B cell (primary cell): Measurements from ENCODE around the gene SIL1. TPM values are rescaled to one million over a fixed set of nuclear protein-coding genes. Genes with fewer than 3 reads are reported as not detected.
"Not testable (repeated sequence)": the region's sequence is repeated elsewhere in the genome, so short reads cannot be mapped to it uniquely, and the experiment has no call there.

Experiments used
- ATAC-seq: fragments of 200-7000 bp; cut with Tn5 transposase; one replicate; pipeline ENCODE4 v1.10.0; 2021; ENCODE audit warnings: low read depth, mild to moderate bottlenecking, moderate number of reproducible peaks, moderate library complexity
- CTCF ChIA-PET: fragments of 350-600 bp; sonication (Branson Sonifier 250); formaldehyde crosslinking; loops from one replicate; lab custom pipeline; 2021; ENCODE audit warnings: antibody characterized with exemption, inconsistent platforms; lab: Charles Lee
- POLR2A ChIA-PET: fragments of 350-600 bp; sonication (Branson Sonifier 250); formaldehyde crosslinking; loops from one replicate; lab custom pipeline; 2021; ENCODE audit warnings: antibody characterized with exemption; lab: Charles Lee
- DNase-seq: peaks from one replicate; pipeline ENCODE4 v3.0.0; 2013
- H2AFZ ChIP-seq: 2 replicates; pipeline ENCODE4 v1.6.1; 2012; ENCODE audit warnings: mild to moderate bottlenecking, low read depth, low read length; ENCODE audit not compliant: insufficient read depth, poor library complexity, severe bottlenecking
- H3K27ac ChIP-seq, 2 donors: 1 replicate in 1 of 2; 2 replicates in 1 of 2; pipeline ENCODE4 v1.5.1; 2012 to 2013; ENCODE audit warnings: low read length in 2 of 2, mild to moderate bottlenecking in 2 of 2, moderate library complexity in 1 of 2
- H3K27me3 ChIP-seq, 4 experiments: fragments of 200-600 bp in 1 of 4; sonication (generic) in 1 of 4; replicated peaks in 1 of 4; 1 replicate in 2 of 4; 2 replicates in 2 of 4; pipeline versions ENCODE4 v1.6.1 to v1.7.0; 2013 to 2016; ENCODE audit warnings: low read length in 3 of 4, mild to moderate bottlenecking in 2 of 4, mixed read lengths in 1 of 4, moderate library complexity in 1 of 4; ENCODE audit not compliant: insufficient read depth in 4 of 4, control insufficient read depth in 3 of 4; ENCODE audit errors: control extremely low read depth in 1 of 4
- H3K36me3 ChIP-seq, 2 experiments: replicated peaks in 1 of 2; 1 replicate in 1 of 2; 2 replicates in 1 of 2; pipeline versions ENCODE4 v1.6.1 to v1.7.1; 2013; ENCODE audit warnings: low read length in 1 of 2; ENCODE audit not compliant: insufficient read depth in 2 of 2, control insufficient read depth in 1 of 2; ENCODE audit errors: control extremely low read depth in 1 of 2, extremely low read depth in 1 of 2
- H3K4me1 ChIP-seq, 2 donors: fragments of 200-600 bp in 1 of 2; sonication (generic) in 1 of 2; 1 replicate in 1 of 2; 2 replicates in 1 of 2; pipeline versions ENCODE4 v1.5.1 to v1.6.1; 2013 to 2017; ENCODE audit warnings: low read length in 2 of 2; ENCODE audit not compliant: control insufficient read depth in 2 of 2, insufficient read depth in 2 of 2
- H3K4me2 ChIP-seq: replicated peaks from 2 replicates; pipeline ENCODE3; 2012; ENCODE audit warnings: mild to moderate bottlenecking, low read depth, low read length; ENCODE audit not compliant: poor library complexity, severe bottlenecking
- H3K4me3 ChIP-seq, 5 experiments: fragments of 200-600 bp in 1 of 5; sonication (generic) in 1 of 5; 1 replicate in 3 of 5; 2 replicates in 2 of 5; pipeline versions ENCODE4 v1.5.1 to v1.7.0; 2011 to 2016; ENCODE audit warnings: low read length in 4 of 5, mild to moderate bottlenecking in 4 of 5, low read depth in 2 of 5, control low read depth in 1 of 5, moderate library complexity in 1 of 5; ENCODE audit not compliant: insufficient read depth in 1 of 5; ENCODE audit errors: control extremely low read depth in 1 of 5, extremely low read depth in 1 of 5
- H3K79me2 ChIP-seq: fragments of 200-600 bp; sonication (generic); one replicate; pipeline ENCODE4 v1.6.0; 2016; ENCODE audit warnings: low read length; ENCODE audit not compliant: control insufficient read depth, insufficient read depth
- H3K9ac ChIP-seq: fragments of 200-600 bp; sonication (generic); 2 replicates; pipeline ENCODE4 v1.6.1; 2017; ENCODE audit warnings: mild to moderate bottlenecking, low read length, moderate library complexity
- H3K9me3 ChIP-seq, 3 donors: one replicate each; pipeline versions ENCODE4 v1.6.1 to v1.7.1; 2013; ENCODE audit warnings: low read length in 2 of 3; ENCODE audit not compliant: control insufficient read depth in 2 of 3, insufficient read depth in 1 of 3; ENCODE audit errors: control extremely low read depth in 1 of 3
- H4K20me1 ChIP-seq: 2 replicates; pipeline ENCODE4 v1.6.0; 2012; ENCODE audit warnings: mild to moderate bottlenecking, low read length; ENCODE audit not compliant: insufficient read depth, control insufficient read depth, poor library complexity, severe bottlenecking
- H3K27ac Mint-ChIP-seq: one replicate; pipeline ENCODE4 v1.8.0; 2021; ENCODE audit warnings: mixed read lengths
- H3K27me3 Mint-ChIP-seq: one replicate; pipeline ENCODE4 v1.8.0; 2021; ENCODE audit warnings: mixed read lengths
- H3K4me1 Mint-ChIP-seq: one replicate; pipeline ENCODE4 v1.8.0; 2021; ENCODE audit warnings: mixed read lengths
- H3K4me3 Mint-ChIP-seq: one replicate; pipeline ENCODE4 v1.8.0; 2021; ENCODE audit warnings: mixed read lengths
- H3K9me3 Mint-ChIP-seq: one replicate; pipeline ENCODE4 v1.8.0; 2022; ENCODE audit warnings: mixed read lengths; ENCODE audit not compliant: insufficient read depth
- CTCF ChIP-seq: fragments of 200-600 bp; IDR thresholded peaks from one replicate; pipeline ENCODE4 v1.8.0; 2022; ENCODE audit warnings: antibody characterized with exemption, mild to moderate bottlenecking
- EZH2 ChIP-seq: IDR thresholded peaks from 2 replicates; pipeline ENCODE4 v1.6.1; 2012; ENCODE audit warnings: borderline replicate concordance, low read depth, mild to moderate bottlenecking, moderate library complexity, low read length; ENCODE audit not compliant: insufficient read depth, poor library complexity, severe bottlenecking
- WGBS: methylation state at CpG from one replicate; pipeline ENCODE4 v1.1.5; 2013; ENCODE audit warnings: missing lambda C conversion rate; ENCODE audit not compliant: insufficient coverage; 5-methylcytosine and 5-hydroxymethylcytosine counted together
- intact Hi-C: fragments of 100-400 bp; cut with micrococcal nuclease; formaldehyde crosslinking; loops from one replicate; pipeline ENCODE4 v1.10.0; 2022
- polyA plus RNA-seq: library from polyadenylated mRNA; depleted of rRNA; stranded (reverse); fragments of >200 nt; gene quantifications from 2 replicates; pipeline ENCODE4 v1.2.3, GENCODE V29; 2012
- total RNA-seq, 2 donors: library from RNA; stranded (reverse); fragments of 120-200 nt in 1 of 2; gene quantifications; 1 replicate in 1 of 2; 2 replicates in 1 of 2; pipeline versions ENCODE4 v1.2.3 to v1.2.4, GENCODE V29; 2013 to 2022

The SIL1 gene
- total and polyA plus RNA-seq, 2 donors (not counting 1 experiment from before 2014, with no cell fraction given) = 16.9 to 19.8 TPM

- no peaks in the 10 kb centered on the region for H3K9me3 Mint-ChIP-seq
- H3K27me3 ChIP-seq = no peaks in the 10 kb centered on the region
- TF ChIP-seq EZH2 = no peak
- TF ChIP-seq CTCF = no peak
- H3K4me3 ChIP-seq = no peak overlapping the region
- ChIA-PET POLR2A (no interaction called here), CTCF (no interaction called here)
- no CpG with 5 or more reads among the region's 2 CpGs for WGBS
- H3K9ac ChIP-seq = no peak overlapping the region
- no peak overlapping the region for H2AFZ ChIP-seq
- no peak overlapping the region for H3K27ac ChIP-seq
- H3K4me1 Mint-ChIP-seq = no peaks in the 10 kb centered on the region
- no peaks in the 10 kb centered on the region for H3K9me3 ChIP-seq
- no peaks in the 10 kb centered on the region for H3K36me3 ChIP-seq
- intact Hi-C loops = no loop called here
- H3K4me2 ChIP-seq = no peak overlapping the region
- no peaks in the 10 kb centered on the region for H4K20me1 ChIP-seq
- no peak overlapping the region for H3K27ac Mint-ChIP-seq
- no peaks in the 10 kb centered on the region for H3K4me1 ChIP-seq
- no peaks in the 10 kb centered on the region for H3K79me2 ChIP-seq
- H3K4me3 Mint-ChIP-seq = no peak overlapping the region
- DNase-seq (no peak), ATAC-seq (no peak)
- H3K27me3 Mint-ChIP-seq = no peaks in the 10 kb centered on the region
Measured at GRCh38 chr5:139058121-139058520, 140.0 kb downstream of the SIL1 start.

GRCh38 chr5:139057045-139057939 is 140.9 kb downstream of the SIL1 start:
- H3K4me1 Mint-ChIP-seq, POLR2A ChIA-PET, H3K9ac ChIP-seq, H3K4me1 ChIP-seq, H3K4me3 ChIP-seq, H3K27me3 Mint-ChIP-seq, H3K36me3 ChIP-seq, DNase-seq, H2AFZ ChIP-seq, H3K27ac ChIP-seq, H3K9me3 ChIP-seq, H3K27me3 ChIP-seq, intact Hi-C loops, H3K4me2 ChIP-seq, H3K4me3 Mint-ChIP-seq, H4K20me1 ChIP-seq, H3K9me3 Mint-ChIP-seq, H3K79me2 ChIP-seq, ATAC-seq, CTCF ChIA-PET, H3K27ac Mint-ChIP-seq: not testable (repeated sequence)
- WGBS = 100% methylated on average over 1 of the region's 7 CpGs
